HEK293T (cell line): ENCODE measurements around the gene SIK3.

Source experiments
- CTCF ChIA-PET: fragments of 350-600 bp; formaldehyde crosslinking; extraction: SDS; loops from one replicate; lab custom pipeline; 2021; ENCODE audit warnings: antibody characterized with exemption, inconsistent platforms; lab: Yijun Ruan, JAX
- POLR2A ChIA-PET: fragments of 350-600 bp; formaldehyde crosslinking; extraction: SDS; loops from one replicate; lab custom pipeline; 2020; ENCODE audit warnings: antibody characterized with exemption, inconsistent platforms; lab: Yijun Ruan, JAX
- DNase-seq: peaks from one replicate; pipeline ENCODE4 v3.0.0; 2012; ENCODE audit warnings: mixed read lengths; ENCODE audit errors: extremely low spot score
- ARNT ChIP-seq: fragments of 450-650 bp; IDR thresholded peaks from 2 replicates; pipeline ENCODE4 v1.6.1; 2017; ENCODE audit warnings: mild to moderate bottlenecking
- BHLHE40 ChIP-seq: fragments of 450-650 bp; IDR thresholded peaks from 2 replicates; pipeline ENCODE4 v1.6.1; 2016; ENCODE audit warnings: mild to moderate bottlenecking, moderate library complexity, borderline replicate concordance
- CTBP1 ChIP-seq: fragments of 450-650 bp; IDR thresholded peaks from 2 replicates; pipeline ENCODE4 v1.6.1; 2016; ENCODE audit warnings: borderline replicate concordance
- ELF4 ChIP-seq: fragments of 450-650 bp; IDR thresholded peaks from 2 replicates; pipeline ENCODE4 v1.6.1; 2017; ENCODE audit warnings: antibody characterized with exemption
- FOXA1 ChIP-seq: fragments of 450-650 bp; IDR thresholded peaks from 2 replicates; pipeline ENCODE4 v1.6.1; 2016; ENCODE audit warnings: mild to moderate bottlenecking
- FOXK2 ChIP-seq: fragments of 450-650 bp; IDR thresholded peaks from 2 replicates; pipeline ENCODE4 v1.6.1; 2016; ENCODE audit warnings: mild to moderate bottlenecking
- FOXM1 ChIP-seq: fragments of 450-650 bp; IDR thresholded peaks from 2 replicates; pipeline ENCODE4 v1.6.1; 2017; ENCODE audit warnings: mild to moderate bottlenecking, borderline replicate concordance
- HDGF ChIP-seq: fragments of 450-650 bp; IDR thresholded peaks from 2 replicates; pipeline ENCODE4 v1.6.1; 2017; ENCODE audit warnings: antibody characterized with exemption, borderline replicate concordance
- L3MBTL2 ChIP-seq: fragments of 450-650 bp; conservative IDR thresholded peaks from 2 replicates; pipeline ENCODE4 v1.6.1; 2016; ENCODE audit warnings: mild to moderate bottlenecking
- LEF1 ChIP-seq: fragments of 450-650 bp; IDR thresholded peaks from 2 replicates; pipeline ENCODE4 v1.6.1; 2017; ENCODE audit warnings: mild to moderate bottlenecking, borderline replicate concordance
- NFRKB ChIP-seq: fragments of 450-650 bp; IDR thresholded peaks from 2 replicates; pipeline ENCODE4 v1.6.1; 2016; ENCODE audit warnings: mild to moderate bottlenecking, moderate library complexity
- PKNOX1 ChIP-seq: fragments of 450-650 bp; IDR thresholded peaks from 2 replicates; pipeline ENCODE4 v1.6.1; 2016
- SP1 ChIP-seq: fragments of 450-650 bp; IDR thresholded peaks from 2 replicates; pipeline ENCODE4 v1.6.1; 2017
- SUZ12 ChIP-seq: fragments of 450-650 bp; IDR thresholded peaks from 2 replicates; pipeline ENCODE4 v1.6.1; 2016; ENCODE audit warnings: mild to moderate bottlenecking
- TARDBP ChIP-seq: fragments of 450-650 bp; IDR thresholded peaks from 2 replicates; pipeline ENCODE4 v1.6.1; 2016
- ZNF384 ChIP-seq: fragments of 450-650 bp; IDR thresholded peaks from 2 replicates; pipeline ENCODE4 v1.6.1; 2016

SIK3 gene

GRCh38 chr11:116893437-116893836, 204.8 kb downstream of the SIK3 start:
- ChIA-PET CTCF (interaction anchor here (0.6 kb wide), 1 partner anchor 191 kb away, joined by 3 read pairs; no protein-coding TSS in a partner anchor), POLR2A (no interaction called here)
- no peak for DNase-seq
- no peak for TF ChIP-seq LEF1
- TF ChIP-seq BHLHE40 = no peak
- TF ChIP-seq HDGF = no peak
- no peak for TF ChIP-seq ELF4
- TF ChIP-seq L3MBTL2 = no peak
- no peak for TF ChIP-seq CTBP1
- no peak for TF ChIP-seq FOXA1
- TF ChIP-seq NFRKB = no peak
- no peak for TF ChIP-seq TARDBP
- no peak for TF ChIP-seq ARNT
- TF ChIP-seq SP1 = no peak
- no peak for TF ChIP-seq SUZ12
- no peak for TF ChIP-seq ZNF384
- no peak for TF ChIP-seq FOXK2
- no peak for TF ChIP-seq PKNOX1
- TF ChIP-seq FOXM1 = no peak

GRCh38 chr11:116892374-116892773, 205.9 kb downstream of the SIK3 start:
- TF ChIP-seq FOXK2 (no peak), FOXM1 (no peak), ZNF384 (no peak), ELF4 (no peak), CTBP1 (no peak), TARDBP (no peak), L3MBTL2 (no peak), BHLHE40 (no peak), SP1 (no peak), PKNOX1 (no peak), HDGF (no peak), NFRKB (no peak), SUZ12 (no peak), FOXA1 (no peak), LEF1 (no peak), ARNT (no peak)
- DNase-seq = no peak
- CTCF ChIA-PET = no interaction called here
- POLR2A ChIA-PET = no interaction called here

- CTCF ChIA-PET = no interaction called here
- no peak for DNase-seq
- TF ChIP-seq BHLHE40 = no peak
- TF ChIP-seq SUZ12 = no peak
- TF ChIP-seq ARNT = no peak
- no peak for TF ChIP-seq FOXA1
- TF ChIP-seq TARDBP = no peak
- TF ChIP-seq NFRKB = no peak
- no peak for TF ChIP-seq HDGF
- TF ChIP-seq FOXK2 = no peak
- TF ChIP-seq SP1 = no peak
- no peak for TF ChIP-seq PKNOX1
- no peak for TF ChIP-seq L3MBTL2
- no peak for TF ChIP-seq LEF1
- no peak for TF ChIP-seq ELF4
- TF ChIP-seq CTBP1 = no peak
- POLR2A ChIA-PET = no interaction called here
Measured at GRCh38 chr11:116891746-116892145, 206.5 kb downstream of the SIK3 start.

GRCh38 chr11:116890607-116891006, 207.6 kb downstream of the SIK3 start:
- CTCF ChIA-PET = no interaction called here
- POLR2A ChIA-PET = interaction anchor here (0.7 kb wide), 1 partner anchor 104 kb away, joined by 3 read pairs; no protein-coding TSS in a partner anchor
- TF ChIP-seq ELF4 (no peak), ZNF384 (no peak), LEF1 (no peak), SP1 (no peak), FOXM1 (no peak), CTBP1 (no peak), FOXA1 (no peak), HDGF (no peak), ARNT (no peak), NFRKB (no peak), BHLHE40 (no peak), TARDBP (no peak), FOXK2 (no peak), PKNOX1 (no peak)

GRCh38 chr11:116890193-116890592, 208.0 kb downstream of the SIK3 start:
- no peak for DNase-seq
- CTCF ChIA-PET = no interaction called here
- POLR2A ChIA-PET = no interaction called here
- TF ChIP-seq FOXM1 = no peak
- no peak for TF ChIP-seq SUZ12
- TF ChIP-seq ELF4 = no peak
- TF ChIP-seq NFRKB = no peak
- TF ChIP-seq PKNOX1 = no peak

More at GRCh38 chr11:116890607-116891006, 207.6 kb downstream of the SIK3 start:
- DNase-seq = no peak
